DND-41 (cell line): ENCODE measurements around the gene FRS3.
A peak's percentile ranks its signal among the peaks of the same experiment; 100 is the strongest.

Experiments
- ATAC-seq: fragments of 200-7000 bp; cut with Tn5 transposase; 3 replicates; pipeline ENCODE4 v1.9.1; 2021; ENCODE audit warnings: low read depth; ENCODE audit not compliant: insufficient read depth
- DNase-seq: peaks from one replicate; pipeline ENCODE4 v3.0.0-alpha.2; 2020
- H2AFZ ChIP-seq: 2 replicates; pipeline ENCODE4 v1.6.0; 2012; ENCODE audit warnings: low read depth, low read length
- H3K27ac ChIP-seq: 2 replicates; pipeline ENCODE4 v1.5.1; 2012; ENCODE audit warnings: low read length, inconsistent platforms
- H3K27me3 ChIP-seq: fragments of 200-600 bp; sonication (generic); 2 replicates; pipeline ENCODE4 v1.6.0; 2012; ENCODE audit warnings: low read length, mild to moderate bottlenecking, inconsistent platforms; ENCODE audit not compliant: insufficient read depth, poor library complexity
- H3K36me3 ChIP-seq: 2 replicates; pipeline ENCODE4 v1.5.1; 2012; ENCODE audit warnings: low read length, inconsistent platforms; ENCODE audit not compliant: insufficient read depth
- H3K4me1 ChIP-seq: 2 replicates; pipeline ENCODE4 v1.5.1; 2012; ENCODE audit warnings: mild to moderate bottlenecking, low read length; ENCODE audit not compliant: insufficient read depth
- H3K4me2 ChIP-seq: 2 replicates; pipeline ENCODE4 v1.6.0; 2012; ENCODE audit warnings: mild to moderate bottlenecking, moderate library complexity, low read length, inconsistent platforms; ENCODE audit not compliant: insufficient read depth
- H3K4me3 ChIP-seq, 2 experiments: fragments of 200-600 bp in 1 of 2; shearing (Covaris generic) in 1 of 2; 2 replicates each; pipeline ENCODE4 v1.5.1; 2012 to 2016; ENCODE audit warnings: inconsistent platforms in 2 of 2, low read length in 2 of 2, mild to moderate bottlenecking in 2 of 2, low read depth in 1 of 2, moderate library complexity in 1 of 2
- H3K79me2 ChIP-seq: 2 replicates; pipeline ENCODE4 v1.6.0; 2012; ENCODE audit warnings: low read length, inconsistent platforms; ENCODE audit not compliant: insufficient read depth
- H3K9ac ChIP-seq: 2 replicates; pipeline ENCODE4 v1.6.0; 2012; ENCODE audit warnings: low read depth, mild to moderate bottlenecking, inconsistent platforms, low read length, moderate library complexity
- H3K9me3 ChIP-seq: 2 replicates; pipeline ENCODE4 v1.5.1; 2012; ENCODE audit warnings: low read length, moderate library complexity, mild to moderate bottlenecking, inconsistent platforms; ENCODE audit not compliant: insufficient read depth, severe bottlenecking
- H4K20me1 ChIP-seq: 2 replicates; pipeline ENCODE4 v1.6.0; 2012; ENCODE audit warnings: low read length; ENCODE audit not compliant: insufficient read depth
- EZH2 ChIP-seq: IDR thresholded peaks from 3 replicates; pipeline ENCODE4 v1.6.1; 2012; ENCODE audit warnings: borderline replicate concordance, low read depth, mild to moderate bottlenecking, moderate library complexity, low read length, inconsistent platforms; ENCODE audit not compliant: severe bottlenecking
- TF ChIP-seq, protein P1 (sequence below): IDR thresholded peaks from 2 replicates; pipeline ENCODE4 v1.5.1; 2012; ENCODE audit warnings: borderline replicate concordance, low read length, moderate library complexity, mild to moderate bottlenecking; ENCODE audit not compliant: poor library complexity, severe bottlenecking; ENCODE audit errors: extremely low read depth

FRS3 gene

DNA sequence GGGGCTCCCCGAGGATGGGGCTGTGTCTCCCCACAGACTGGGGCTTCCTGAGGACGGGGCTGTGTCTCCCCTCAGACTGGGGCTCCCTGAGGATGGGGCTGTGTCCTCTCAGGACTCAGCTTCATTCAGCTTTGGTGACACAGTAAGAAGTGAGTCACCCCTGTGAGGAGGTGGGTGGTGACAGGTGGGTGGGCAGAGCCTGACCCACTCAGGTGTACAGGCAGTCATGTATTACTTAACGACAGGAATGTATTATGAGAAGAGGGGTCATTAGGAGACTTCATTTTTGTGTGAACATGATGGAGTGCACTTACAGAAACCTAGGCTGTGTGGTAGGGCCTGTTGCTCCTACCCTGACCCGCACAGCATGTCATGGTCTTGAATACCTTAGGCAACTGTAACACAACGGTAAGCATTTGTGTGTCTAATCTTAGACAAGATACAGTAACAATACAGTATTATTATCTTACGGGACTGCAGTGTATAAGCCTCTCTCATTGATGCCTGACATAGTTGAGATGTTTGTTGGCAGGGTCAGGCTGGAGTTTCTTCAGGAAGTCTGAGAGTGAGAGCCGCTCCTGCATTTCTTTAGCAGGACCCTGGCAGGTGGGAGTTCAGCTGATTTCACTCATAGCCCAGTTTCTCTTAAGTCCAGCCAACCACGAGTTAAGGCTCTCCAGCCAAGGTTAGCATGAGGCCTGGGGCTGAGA is 21.6 kb downstream of the FRS3 start:
- Histone ChIP-seq H3K9me3 (no peaks in the 10 kb centered on the region), H3K4me2 (no peak overlapping the region), H2AFZ (no peak overlapping the region), H3K4me1 (no peaks in the 10 kb centered on the region), H3K9ac (no peak overlapping the region), H3K27ac (no peak overlapping the region), H3K79me2 (no peaks in the 10 kb centered on the region), H4K20me1 (no peaks in the 10 kb centered on the region), H3K4me3 (no peak overlapping the region), H3K36me3 (no peaks in the 10 kb centered on the region), H3K27me3 (peaks cover 2% of the 10 kb centered on the region)
- no peak for TF ChIP-seq EZH2
- TF ChIP-seq, protein P1, sequence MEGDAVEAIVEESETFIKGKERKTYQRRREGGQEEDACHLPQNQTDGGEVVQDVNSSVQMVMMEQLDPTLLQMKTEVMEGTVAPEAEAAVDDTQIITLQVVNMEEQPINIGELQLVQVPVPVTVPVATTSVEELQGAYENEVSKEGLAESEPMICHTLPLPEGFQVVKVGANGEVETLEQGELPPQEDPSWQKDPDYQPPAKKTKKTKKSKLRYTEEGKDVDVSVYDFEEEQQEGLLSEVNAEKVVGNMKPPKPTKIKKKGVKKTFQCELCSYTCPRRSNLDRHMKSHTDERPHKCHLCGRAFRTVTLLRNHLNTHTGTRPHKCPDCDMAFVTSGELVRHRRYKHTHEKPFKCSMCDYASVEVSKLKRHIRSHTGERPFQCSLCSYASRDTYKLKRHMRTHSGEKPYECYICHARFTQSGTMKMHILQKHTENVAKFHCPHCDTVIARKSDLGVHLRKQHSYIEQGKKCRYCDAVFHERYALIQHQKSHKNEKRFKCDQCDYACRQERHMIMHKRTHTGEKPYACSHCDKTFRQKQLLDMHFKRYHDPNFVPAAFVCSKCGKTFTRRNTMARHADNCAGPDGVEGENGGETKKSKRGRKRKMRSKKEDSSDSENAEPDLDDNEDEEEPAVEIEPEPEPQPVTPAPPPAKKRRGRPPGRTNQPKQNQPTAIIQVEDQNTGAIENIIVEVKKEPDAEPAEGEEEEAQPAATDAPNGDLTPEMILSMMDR, result no peak
- ATAC-seq (no peak), DNase-seq (no peak)

DNA sequence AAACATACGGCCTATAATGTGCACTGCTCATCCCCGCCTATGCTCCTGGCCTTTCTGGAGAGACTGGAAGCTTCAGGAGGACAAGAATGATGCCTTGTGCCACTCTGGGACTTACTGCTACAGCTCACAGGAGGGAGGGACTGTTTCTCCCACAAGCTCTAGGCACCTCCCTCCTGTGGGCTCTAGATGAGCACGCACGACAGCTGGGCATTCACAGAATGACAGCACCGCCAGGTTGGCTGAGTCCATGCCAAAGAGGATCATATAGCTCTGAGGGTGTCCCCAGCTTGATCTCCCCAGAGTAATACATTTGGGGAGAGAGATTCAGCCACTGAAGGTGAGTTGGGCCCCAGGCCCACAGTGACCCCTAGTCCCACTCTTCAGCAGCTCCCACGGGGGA is 22.4 kb downstream of the FRS3 start:
- H3K4me1 ChIP-seq, result no peaks in the 10 kb centered on the region
- ATAC-seq, result no peak
- no peak overlapping the region for H3K9ac ChIP-seq
- H3K4me2 ChIP-seq, result no peak overlapping the region
- H3K79me2 ChIP-seq, result no peaks in the 10 kb centered on the region
- H4K20me1 ChIP-seq, result no peaks in the 10 kb centered on the region
- H3K9me3 ChIP-seq, result no peaks in the 10 kb centered on the region
- peaks cover 2% of the 10 kb centered on the region for H3K27me3 ChIP-seq
- H2AFZ ChIP-seq, result no peak overlapping the region; the same call in 1 of the 2 replicates
- TF ChIP-seq EZH2, result no peak
- TF ChIP-seq, protein P1, result no peak
- H3K27ac ChIP-seq, result no peak overlapping the region
- no peak for DNase-seq
- H3K4me3 ChIP-seq, result no peak overlapping the region
- H3K36me3 ChIP-seq, result no peaks in the 10 kb centered on the region

DNA sequence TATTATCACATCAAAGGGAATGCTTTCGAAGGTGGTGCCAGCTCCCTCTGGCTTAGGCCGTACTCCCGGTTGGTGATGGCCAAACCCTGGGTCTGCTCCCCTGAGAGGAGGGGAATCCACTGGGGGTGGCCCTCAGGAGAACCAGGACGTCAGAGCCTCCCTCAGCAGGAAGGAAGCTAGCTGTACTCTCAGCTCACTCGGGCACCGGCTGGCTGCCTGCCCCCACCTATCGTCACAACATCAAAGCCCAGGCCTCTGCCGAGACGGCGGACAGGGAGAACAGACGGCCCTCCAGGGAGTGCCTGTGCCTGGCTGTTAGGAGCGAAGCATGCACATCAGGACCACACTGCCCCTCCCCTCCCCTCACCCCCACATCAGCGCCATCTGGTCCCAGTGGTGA is 23.3 kb downstream of the FRS3 start:
- Histone ChIP-seq H3K27me3 (peaks cover 2% of the 10 kb centered on the region), H3K27ac (no peak overlapping the region), H3K36me3 (no peaks in the 10 kb centered on the region), H3K9me3 (no peaks in the 10 kb centered on the region), H2AFZ (no peak overlapping the region), H3K79me2 (no peaks in the 10 kb centered on the region), H4K20me1 (no peaks in the 10 kb centered on the region), H3K9ac (no peak overlapping the region), H3K4me2 (no peak overlapping the region), H3K4me1 (no peaks in the 10 kb centered on the region), H3K4me3 (no peak overlapping the region)
- peak; percentile 27; the same call in 1 of the 3 replicates for ATAC-seq
- TF ChIP-seq, protein P1, result no peak
- TF ChIP-seq EZH2, result no peak
- no peak for DNase-seq

DNA sequence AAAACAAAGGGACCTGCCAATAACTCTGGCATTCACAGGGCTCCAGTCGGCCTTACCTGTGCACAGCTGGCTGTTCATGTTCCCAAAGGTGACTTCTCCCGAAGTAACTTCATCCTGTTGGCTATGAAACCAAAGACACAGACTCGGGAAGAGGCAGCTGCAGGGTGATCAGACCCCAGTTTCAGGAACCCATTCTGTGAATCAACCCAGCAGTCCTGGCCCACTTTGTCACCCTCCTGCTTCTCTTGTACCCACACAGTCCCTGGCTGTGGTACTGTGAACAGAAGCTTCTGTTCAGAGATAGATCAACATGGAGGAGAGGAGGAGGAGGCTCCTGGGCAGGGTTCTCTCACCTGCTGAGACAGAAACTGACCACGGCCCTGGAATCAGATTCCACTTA is 23.8 kb downstream of the FRS3 start:
- Histone ChIP-seq H4K20me1 (no peaks in the 10 kb centered on the region), H3K9me3 (no peaks in the 10 kb centered on the region), H3K27me3 (peaks cover 2% of the 10 kb centered on the region), H2AFZ (no peak overlapping the region), H3K36me3 (no peaks in the 10 kb centered on the region), H3K79me2 (no peaks in the 10 kb centered on the region), H3K27ac (no peak overlapping the region), H3K4me3 (no peak overlapping the region), H3K4me2 (no peak overlapping the region), H3K9ac (no peak overlapping the region), H3K4me1 (no peaks in the 10 kb centered on the region)
- TF ChIP-seq, protein P1, result no peak
- no peak for TF ChIP-seq EZH2
- ATAC-seq (no peak), DNase-seq (no peak)
